Subcutaneous adipose tissue (tissue), 4 donors: ENCODE data around the gene TGFBRAP1. TPM values are rescaled to one million over a fixed set of nuclear protein-coding genes. Genes with fewer than 3 reads are reported as not detected.

ENCODE experiments used
- total RNA-seq, 4 donors: library from RNA; depleted of rRNA; stranded (reverse); fragments of >200 nt; gene quantifications; one replicate each; pipeline ENCODE4 v1.1.0, GENCODE V29; 2016
- TF ChIP-seq, protein P1 (sequence below): fragments of 450-650 bp; IDR thresholded peaks from one replicate; pipeline ENCODE4 v1.5.1; 2016; ENCODE audit warnings: low read depth, mild to moderate bottlenecking, control low read depth, antibody characterized with exemption, moderate library complexity

Gene TGFBRAP1
- total RNA-seq, 4 donors from 2014 or later, result 21.0 to 24.6 (median 22.2) TPM

DNA sequence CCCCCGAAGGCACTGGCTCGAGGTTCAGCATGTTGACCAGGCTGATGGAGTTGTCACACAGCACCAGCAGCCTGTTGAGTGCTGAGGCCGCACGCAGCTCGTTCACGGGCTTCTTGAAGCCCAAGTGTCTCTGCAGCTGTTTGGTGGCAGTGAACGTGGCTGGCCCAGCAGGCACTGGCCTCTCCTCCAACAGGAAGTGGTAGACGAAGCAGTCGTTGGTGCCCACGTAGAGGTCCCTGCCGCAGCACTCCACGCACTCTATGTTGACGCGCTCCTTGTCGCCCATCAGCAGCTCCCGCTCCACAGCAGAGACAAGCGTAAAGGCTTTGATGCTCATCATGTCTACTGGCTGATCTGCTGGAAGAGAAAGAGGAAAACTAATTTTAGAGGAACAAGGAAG, 21.6 kb downstream of the TGFBRAP1 start:
- TF ChIP-seq, protein P1, sequence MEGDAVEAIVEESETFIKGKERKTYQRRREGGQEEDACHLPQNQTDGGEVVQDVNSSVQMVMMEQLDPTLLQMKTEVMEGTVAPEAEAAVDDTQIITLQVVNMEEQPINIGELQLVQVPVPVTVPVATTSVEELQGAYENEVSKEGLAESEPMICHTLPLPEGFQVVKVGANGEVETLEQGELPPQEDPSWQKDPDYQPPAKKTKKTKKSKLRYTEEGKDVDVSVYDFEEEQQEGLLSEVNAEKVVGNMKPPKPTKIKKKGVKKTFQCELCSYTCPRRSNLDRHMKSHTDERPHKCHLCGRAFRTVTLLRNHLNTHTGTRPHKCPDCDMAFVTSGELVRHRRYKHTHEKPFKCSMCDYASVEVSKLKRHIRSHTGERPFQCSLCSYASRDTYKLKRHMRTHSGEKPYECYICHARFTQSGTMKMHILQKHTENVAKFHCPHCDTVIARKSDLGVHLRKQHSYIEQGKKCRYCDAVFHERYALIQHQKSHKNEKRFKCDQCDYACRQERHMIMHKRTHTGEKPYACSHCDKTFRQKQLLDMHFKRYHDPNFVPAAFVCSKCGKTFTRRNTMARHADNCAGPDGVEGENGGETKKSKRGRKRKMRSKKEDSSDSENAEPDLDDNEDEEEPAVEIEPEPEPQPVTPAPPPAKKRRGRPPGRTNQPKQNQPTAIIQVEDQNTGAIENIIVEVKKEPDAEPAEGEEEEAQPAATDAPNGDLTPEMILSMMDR, result no peak

DNA sequence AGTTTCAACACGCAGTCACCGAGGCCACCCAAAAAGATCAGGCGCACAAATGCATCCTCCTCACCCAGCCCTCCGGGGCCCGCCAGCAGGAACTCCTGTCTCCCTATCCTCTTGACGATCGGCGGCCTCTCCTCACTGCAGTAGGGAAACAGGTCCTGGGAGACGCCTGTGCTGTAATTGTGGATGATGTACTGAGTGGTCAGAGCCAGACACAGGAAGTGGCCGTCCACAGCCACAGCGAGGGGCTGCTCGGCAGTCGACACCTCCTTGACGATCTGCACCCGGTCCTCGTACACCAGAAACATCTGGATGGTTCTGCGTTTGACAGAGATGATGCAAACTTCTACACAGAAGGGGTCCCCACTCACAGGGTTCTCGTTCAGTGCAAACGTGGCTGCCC, 22.0 kb downstream of the TGFBRAP1 start:
- TF ChIP-seq, protein P1, result no peak

DNA sequence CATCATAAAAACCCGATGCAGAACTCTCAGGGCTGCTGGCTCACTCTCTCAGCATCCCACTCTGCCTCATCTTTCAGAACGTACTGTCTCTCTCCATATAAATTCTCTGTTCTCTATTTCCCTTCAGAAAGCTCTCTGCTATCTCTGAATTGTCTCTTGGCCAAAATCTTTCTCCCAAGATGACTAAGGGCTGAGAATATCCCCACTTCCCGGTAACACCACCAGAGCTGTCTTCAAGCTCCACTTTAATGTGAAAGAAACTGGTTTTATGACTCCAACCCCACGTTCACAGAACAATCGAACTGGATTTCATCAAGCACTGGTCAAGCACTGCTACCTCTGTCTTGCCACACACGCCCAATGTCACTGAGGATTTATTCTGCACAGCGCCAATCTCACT, 22.4 kb downstream of the TGFBRAP1 start:
- TF ChIP-seq, protein P1, result no peak

DNA sequence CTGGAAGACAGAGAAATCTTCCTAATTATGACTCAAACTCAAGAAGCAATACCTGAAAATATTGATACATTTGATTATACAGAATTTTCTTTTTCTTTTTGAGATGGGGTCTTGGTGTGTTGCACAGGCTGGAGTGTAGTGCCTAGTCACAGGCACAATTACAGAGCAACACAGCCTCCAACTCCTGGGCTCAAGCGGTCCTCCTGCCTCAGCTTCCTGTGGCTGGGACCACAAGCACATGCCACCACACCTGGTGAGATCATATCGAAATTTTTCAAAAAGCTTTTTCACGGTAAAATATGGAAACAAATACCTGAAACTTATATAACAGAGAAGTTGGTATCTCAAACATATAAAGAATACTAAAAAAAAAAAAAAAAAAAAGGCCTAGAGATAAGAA, 27.9 kb downstream of the TGFBRAP1 start:
- TF ChIP-seq, protein P1, result no peak

DNA sequence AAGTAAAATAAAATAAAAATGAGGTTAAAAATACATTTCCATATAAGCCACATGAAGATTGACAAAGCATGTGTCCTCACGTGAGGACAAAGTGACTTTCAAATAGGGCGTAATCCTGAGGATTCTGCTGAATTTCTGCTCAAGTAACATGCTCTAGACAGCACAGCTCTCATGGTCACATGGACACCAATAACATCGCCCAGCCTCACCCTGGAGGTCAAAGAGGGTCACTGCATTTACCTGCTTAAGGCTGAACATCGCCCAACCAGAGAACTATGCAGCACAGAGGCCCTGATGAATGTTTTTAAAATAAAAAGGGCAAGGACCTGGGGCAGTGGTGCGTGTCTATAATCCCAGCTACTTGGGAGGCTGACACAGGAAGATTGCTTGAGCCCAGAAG, 30.2 kb downstream of the TGFBRAP1 start:
- TF ChIP-seq, protein P1, result no peak

DNA sequence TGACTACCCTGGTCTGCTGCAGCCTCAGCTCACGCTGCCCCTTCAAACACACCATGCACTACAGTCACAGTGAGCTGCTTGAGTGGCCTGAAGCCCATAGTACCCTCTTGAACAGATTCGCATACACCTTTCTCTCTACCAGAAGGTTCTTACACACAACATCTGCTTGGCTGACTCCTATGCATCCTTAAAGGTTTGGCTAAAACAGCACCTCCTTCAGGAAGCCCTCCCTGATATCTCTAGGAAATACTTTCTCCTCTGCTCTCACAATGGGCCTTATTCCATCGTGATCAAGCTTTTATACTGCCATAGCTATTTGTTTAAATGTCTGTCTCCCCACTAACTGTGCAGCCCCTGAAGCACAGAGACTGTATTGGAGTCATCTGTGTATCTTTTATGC, 31.5 kb downstream of the TGFBRAP1 start:
- TF ChIP-seq, protein P1, result no peak

DNA sequence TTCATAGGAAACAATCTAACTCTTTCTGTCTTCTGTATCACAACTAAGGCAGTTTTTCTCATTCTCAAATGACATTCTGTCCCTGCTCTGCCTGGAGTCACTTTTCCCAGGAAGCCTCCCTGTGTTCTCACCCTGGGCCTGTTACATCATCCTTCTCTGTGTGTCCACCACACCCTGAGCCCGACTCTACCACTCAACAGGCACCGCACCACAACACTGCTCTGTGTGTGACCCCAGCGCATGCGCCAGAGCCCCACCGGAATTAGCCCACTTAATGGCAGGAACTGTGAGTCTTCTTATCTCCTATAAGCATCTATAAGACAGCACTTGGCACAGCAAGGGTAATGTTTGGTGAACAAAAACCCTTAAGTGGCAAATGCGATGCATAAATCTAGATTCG, 32.3 kb downstream of the TGFBRAP1 start:
- TF ChIP-seq, protein P1, result no peak
